ENCODE measurements around the gene MLN. TPM values are rescaled to one million over a fixed set of nuclear protein-coding genes. Genes with fewer than 3 reads are reported as not detected.
"Not testable (repeated sequence)": the region's sequence is repeated elsewhere in the genome, so short reads cannot be mapped to it uniquely, and the experiment has no call there.

The MLN gene
- total RNA-seq, 2 experiments from 2014 or later: not detected

DNA sequence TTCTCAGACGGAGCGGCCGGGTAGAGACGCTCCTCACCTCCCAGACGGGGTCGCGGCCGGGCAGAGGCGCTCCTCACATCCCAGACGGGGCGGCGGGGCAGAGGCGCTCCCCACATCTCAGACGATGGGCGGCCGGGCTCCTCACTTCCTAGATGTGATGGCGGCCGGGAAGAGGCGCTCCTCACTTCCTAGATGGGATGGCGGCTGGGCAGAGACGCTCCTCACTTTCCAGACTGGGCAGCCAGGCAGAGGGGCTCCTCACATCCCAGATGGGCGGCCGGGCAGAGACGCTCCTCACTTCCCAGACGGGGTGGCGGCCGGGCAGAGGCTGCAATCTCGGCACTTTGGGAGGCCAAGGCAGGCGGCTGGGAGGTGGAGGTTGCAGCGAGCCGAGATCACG is 29.0 kb upstream of the MLN start:
- H3K4me1 Mint-ChIP-seq (ENCODE audit: low read depth); CTCF ChIA-PET; H3K4me3 Mint-ChIP-seq; H3K9me3 Mint-ChIP-seq (ENCODE audit: insufficient read depth); H3K27ac Mint-ChIP-seq; DNase-seq; POLR2A ChIA-PET; H3K36me3 Mint-ChIP-seq (ENCODE audit: low read depth); ATAC-seq: not testable (repeated sequence)
- peaks cover 31% of the 10 kb centered on the region for H3K27me3 Mint-ChIP-seq (ENCODE audit: low read depth)

GRCh38 chr6:33831725-33832124 is 27.9 kb upstream of the MLN start:
- H3K4me1 Mint-ChIP-seq (ENCODE audit: low read depth); DNase-seq; H3K9me3 Mint-ChIP-seq (ENCODE audit: insufficient read depth); H3K27ac Mint-ChIP-seq; ATAC-seq; POLR2A ChIA-PET; H3K4me3 Mint-ChIP-seq; CTCF ChIA-PET; H3K36me3 Mint-ChIP-seq (ENCODE audit: low read depth): not testable (repeated sequence)
- H3K27me3 Mint-ChIP-seq (ENCODE audit: low read depth): peaks cover 22% of the 10 kb centered on the region

DNA sequence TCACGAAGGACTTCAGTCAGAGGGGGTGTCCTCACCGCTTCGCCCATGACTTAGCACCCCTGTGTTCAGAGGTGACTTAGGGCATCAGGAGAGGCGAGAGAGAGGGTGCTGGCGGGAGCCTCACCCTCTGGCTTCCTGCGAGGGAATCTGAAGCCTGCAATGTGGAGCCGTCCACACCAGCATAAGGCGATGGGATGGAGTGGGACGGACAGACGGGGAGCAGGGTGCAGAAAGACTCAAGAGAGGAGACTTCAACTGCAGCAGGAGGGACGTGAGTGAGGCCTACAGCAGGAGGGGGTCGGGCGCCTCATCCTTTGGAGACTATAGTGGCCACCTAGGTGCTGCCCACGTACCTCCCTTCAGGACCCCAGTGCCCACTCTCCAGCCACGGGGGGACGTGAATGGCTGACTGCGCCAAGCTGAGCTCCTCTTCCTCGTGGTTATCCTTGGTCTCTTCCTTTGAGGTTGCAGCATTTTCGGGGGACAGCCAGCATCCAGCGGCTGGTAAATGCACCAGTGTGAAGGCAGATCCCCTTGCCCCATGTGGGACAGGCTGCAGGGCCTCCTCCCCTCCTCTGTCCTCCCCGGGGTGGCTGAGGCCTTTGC is 26.9 kb upstream of the MLN start:
- no peaks in the 10 kb centered on the region for H3K36me3 Mint-ChIP-seq (ENCODE audit: low read depth)
- DNase-seq: no peak
- POLR2A ChIA-PET: no interaction called here
- no peaks in the 10 kb centered on the region for H3K9me3 Mint-ChIP-seq (ENCODE audit: insufficient read depth)
- H3K27me3 Mint-ChIP-seq (ENCODE audit: low read depth): peaks cover 17% of the 10 kb centered on the region
- CTCF ChIA-PET: no interaction called here
- no peak overlapping the region for H3K27ac Mint-ChIP-seq
- no peaks in the 10 kb centered on the region for H3K4me1 Mint-ChIP-seq (ENCODE audit: low read depth)
- H3K4me3 Mint-ChIP-seq: no peak overlapping the region
- ATAC-seq: no peak

GRCh38 chr6:33828764-33829731 is 25.2 kb upstream of the MLN start:
- CTCF ChIA-PET: no interaction called here
- Mint-ChIP-seq H3K9me3 (ENCODE audit: insufficient read depth) (no peaks in the 10 kb centered on the region), H3K27ac (no peak overlapping the region), H3K4me1 (ENCODE audit: low read depth) (no peaks in the 10 kb centered on the region), H3K27me3 (ENCODE audit: low read depth) (peaks cover 14% of the 10 kb centered on the region), H3K4me3 (no peak overlapping the region), H3K36me3 (ENCODE audit: low read depth) (no peaks in the 10 kb centered on the region)
- no peak for DNase-seq
- ATAC-seq: no peak
- POLR2A ChIA-PET: interaction anchor here (0.8 kb wide), 1 partner anchor 8 kb away, joined by 3 read pairs; no protein-coding TSS in a partner anchor

GRCh38 chr6:33828452-33828763 is 24.6 kb upstream of the MLN start:
- Mint-ChIP-seq H3K36me3 (ENCODE audit: low read depth) (no peaks in the 10 kb centered on the region), H3K4me1 (ENCODE audit: low read depth) (no peaks in the 10 kb centered on the region)
- CTCF ChIA-PET: no interaction called here

GRCh38 chr6:33827546-33828451 is 24.0 kb upstream of the MLN start:
- no peaks in the 10 kb centered on the region for H3K4me1 Mint-ChIP-seq (ENCODE audit: low read depth)
- H3K4me3 Mint-ChIP-seq: no peak overlapping the region
- POLR2A ChIA-PET: no interaction called here
- H3K27me3 Mint-ChIP-seq (ENCODE audit: low read depth): peaks cover 12% of the 10 kb centered on the region
- H3K27ac Mint-ChIP-seq: no peak overlapping the region
- ATAC-seq (no peak), DNase-seq (no peak)
- H3K9me3 Mint-ChIP-seq (ENCODE audit: insufficient read depth): no peaks in the 10 kb centered on the region
- H3K36me3 Mint-ChIP-seq (ENCODE audit: low read depth): no peaks in the 10 kb centered on the region
- CTCF ChIA-PET: no interaction called here

More at GRCh38 chr6:33828452-33828763, 24.6 kb upstream of the MLN start:
- ATAC-seq: no peak
- POLR2A ChIA-PET: interaction anchor here (0.8 kb wide), 1 partner anchor 9 kb away, joined by 3 read pairs; no protein-coding TSS in a partner anchor
- H3K27ac Mint-ChIP-seq: no peak overlapping the region
- no peak overlapping the region for H3K4me3 Mint-ChIP-seq
- peaks cover 12% of the 10 kb centered on the region for H3K27me3 Mint-ChIP-seq (ENCODE audit: low read depth)
- no peaks in the 10 kb centered on the region for H3K9me3 Mint-ChIP-seq (ENCODE audit: insufficient read depth)
- DNase-seq: no peak

- Mint-ChIP-seq H3K36me3 (ENCODE audit: low read depth) (no peaks in the 10 kb centered on the region), H3K27me3 (ENCODE audit: low read depth) (peaks cover 12% of the 10 kb centered on the region), H3K9me3 (ENCODE audit: insufficient read depth) (no peaks in the 10 kb centered on the region), H3K4me3 (no peak overlapping the region), H3K27ac (no peak overlapping the region), H3K4me1 (ENCODE audit: low read depth) (no peaks in the 10 kb centered on the region)
- CTCF ChIA-PET: no interaction called here
- POLR2A ChIA-PET: no interaction called here
- ATAC-seq: no peak
- DNase-seq: no peak
Observed at GRCh38 chr6:33826537-33826936, 22.7 kb upstream of the MLN start.

GRCh38 chr6:33824461-33825154 is 20.8 kb upstream of the MLN start:
- Mint-ChIP-seq H3K4me1 (ENCODE audit: low read depth) (peaks cover 7% of the 10 kb centered on the region), H3K4me3 (no peak overlapping the region), H3K9me3 (ENCODE audit: insufficient read depth) (no peaks in the 10 kb centered on the region), H3K27me3 (ENCODE audit: low read depth) (peaks cover 3% of the 10 kb centered on the region), H3K36me3 (ENCODE audit: low read depth) (no peaks in the 10 kb centered on the region), H3K27ac (no peak overlapping the region)
- DNase-seq (no peak), ATAC-seq (no peak)
- ChIA-PET POLR2A (interaction anchor here (1.5 kb wide), 1 partner anchor 30 kb away, joined by 4 read pairs; no protein-coding TSS in a partner anchor), CTCF (no interaction called here)

DNA sequence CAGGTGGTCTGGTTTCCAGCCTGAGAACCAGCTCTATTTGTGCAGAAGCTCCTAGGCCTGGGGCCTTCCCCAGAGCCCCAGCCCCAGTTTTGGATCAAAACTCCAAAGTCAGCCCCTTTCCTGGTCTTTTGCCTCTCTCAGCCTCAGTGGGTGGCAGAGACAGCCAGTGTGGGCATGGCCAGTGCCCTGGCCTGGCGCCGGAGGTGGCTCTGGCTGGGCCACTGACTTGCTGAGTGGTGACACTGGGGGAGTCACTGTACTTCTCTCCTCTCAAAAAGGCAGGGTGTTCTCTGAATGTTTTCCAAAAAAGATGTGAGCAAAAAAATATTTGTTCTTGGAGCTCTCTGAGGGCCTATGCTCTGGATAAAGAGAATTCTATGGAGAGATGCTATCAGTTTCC is 20.0 kb upstream of the MLN start:
- ChIA-PET POLR2A (interaction anchor here (1.5 kb wide), 1 partner anchor 29 kb away, joined by 4 read pairs; no protein-coding TSS in a partner anchor), CTCF (no interaction called here)
- no peaks in the 10 kb centered on the region for H3K9me3 Mint-ChIP-seq (ENCODE audit: insufficient read depth)
- peaks cover 7% of the 10 kb centered on the region for H3K4me1 Mint-ChIP-seq (ENCODE audit: low read depth)
- DNase-seq: no peak
- peaks cover 3% of the 10 kb centered on the region for H3K27me3 Mint-ChIP-seq (ENCODE audit: low read depth)
- no peak overlapping the region for H3K4me3 Mint-ChIP-seq
- no peak overlapping the region for H3K27ac Mint-ChIP-seq
- no peaks in the 10 kb centered on the region for H3K36me3 Mint-ChIP-seq (ENCODE audit: low read depth)
- ATAC-seq: no peak

GRCh38 chr6:33822575-33823395 is 19.0 kb upstream of the MLN start:
- Mint-ChIP-seq H3K9me3 (ENCODE audit: insufficient read depth) (no peaks in the 10 kb centered on the region), H3K4me3 (no peak overlapping the region), H3K27ac (no peak overlapping the region), H3K27me3 (ENCODE audit: low read depth) (peaks cover 1% of the 10 kb centered on the region), H3K4me1 (ENCODE audit: low read depth) (peaks cover 7% of the 10 kb centered on the region), H3K36me3 (ENCODE audit: low read depth) (no peaks in the 10 kb centered on the region)
- ATAC-seq (no peak), DNase-seq (no peak)
- POLR2A ChIA-PET: interaction anchor here (1.5 kb wide), 1 partner anchor 28 kb away, joined by 4 read pairs; no protein-coding TSS in a partner anchor
- CTCF ChIA-PET: no interaction called here
